Central memory CD8-positive, alpha-beta T cell (primary cell): Measurements from ENCODE around the gene FCHSD2.
"Not testable (repeated sequence)": the region's sequence is repeated elsewhere in the genome, so short reads cannot be mapped to it uniquely, and the experiment has no call there.

Source experiments
- ATAC-seq: fragments of 150-1000 bp; cut with Tn5 transposase; replicated peaks from 2 replicates; pipeline ENCODE4 v1.10.0; 2022; ENCODE audit warnings: mild to moderate bottlenecking, moderate FRiP score, moderate number of reproducible peaks; ENCODE audit not compliant: poor library complexity, severe bottlenecking; ENCODE audit errors: extremely low read depth
- DNase-seq, 2 donors: peaks; one replicate each; pipeline ENCODE4 v3.0.0; 2021; ENCODE audit warnings: low spot score in 2 of 2
- H3K27ac Mint-ChIP-seq: one replicate; pipeline ENCODE4 v1.8.0; 2022; ENCODE audit warnings: low read depth, mild to moderate bottlenecking, moderate library complexity, mixed read lengths
- H3K27me3 Mint-ChIP-seq: one replicate; pipeline ENCODE4 v1.8.0; 2022; ENCODE audit warnings: mixed read lengths
- H3K36me3 Mint-ChIP-seq: one replicate; pipeline ENCODE4 v1.8.0; 2022; ENCODE audit warnings: mild to moderate bottlenecking, moderate library complexity, mixed read lengths; ENCODE audit not compliant: insufficient read depth
- H3K4me1 Mint-ChIP-seq: one replicate; pipeline ENCODE4 v1.8.0; 2022; ENCODE audit warnings: mixed read lengths
- H3K4me3 Mint-ChIP-seq: one replicate; pipeline ENCODE4 v1.8.0; 2022; ENCODE audit warnings: mild to moderate bottlenecking, moderate library complexity, mixed read lengths
- H3K9me3 Mint-ChIP-seq: one replicate; pipeline ENCODE4 v1.8.0; 2022; ENCODE audit warnings: mixed read lengths

Gene FCHSD2

GRCh38 chr11:72988821-72989220 lies 153.3 kb downstream of the FCHSD2 start:
- H3K36me3 Mint-ChIP-seq = peaks cover 15% of the 10 kb centered on the region

GRCh38 chr11:72985645-72986044 lies 156.5 kb downstream of the FCHSD2 start:
- no peak for DNase-seq
- no peaks in the 10 kb centered on the region for H3K27me3 Mint-ChIP-seq
- no peaks in the 10 kb centered on the region for H3K9me3 Mint-ChIP-seq
- no peak overlapping the region for H3K4me3 Mint-ChIP-seq
- ATAC-seq = no peak
- H3K27ac Mint-ChIP-seq = no peak overlapping the region
- peaks cover 18% of the 10 kb centered on the region for H3K36me3 Mint-ChIP-seq
- peaks cover 5% of the 10 kb centered on the region for H3K4me1 Mint-ChIP-seq

More at GRCh38 chr11:72988821-72989220, 153.3 kb downstream of the FCHSD2 start:
- no peaks in the 10 kb centered on the region for H3K27me3 Mint-ChIP-seq
- ATAC-seq (no peak), DNase-seq (no peak)
- H3K4me3 Mint-ChIP-seq = no peak overlapping the region
- H3K4me1 Mint-ChIP-seq = peaks cover 9% of the 10 kb centered on the region
- no peaks in the 10 kb centered on the region for H3K9me3 Mint-ChIP-seq
- no peak overlapping the region for H3K27ac Mint-ChIP-seq

- Mint-ChIP-seq H3K36me3 (peaks cover 22% of the 10 kb centered on the region), H3K4me1 (peaks cover 4% of the 10 kb centered on the region), H3K27me3 (no peaks in the 10 kb centered on the region), H3K27ac (no peak overlapping the region), H3K9me3 (no peaks in the 10 kb centered on the region), H3K4me3 (no peak overlapping the region)
- DNase-seq = no peak
- no peak for ATAC-seq
These were observed 157.6 kb downstream of the FCHSD2 start for GRCh38 chr11:72984453-72985077.

- ATAC-seq (no peak), DNase-seq (no peak)
- Mint-ChIP-seq H3K9me3 (no peaks in the 10 kb centered on the region), H3K27ac (no peak overlapping the region), H3K4me3 (no peak overlapping the region), H3K27me3 (no peaks in the 10 kb centered on the region), H3K4me1 (peaks cover 4% of the 10 kb centered on the region), H3K36me3 (peaks cover 18% of the 10 kb centered on the region)
These were observed 158.6 kb downstream of the FCHSD2 start for GRCh38 chr11:72983560-72983959.

GRCh38 chr11:72981971-72982685 lies 160.0 kb downstream of the FCHSD2 start:
- ATAC-seq (no peak), DNase-seq (no peak)
- Mint-ChIP-seq H3K27ac (no peak overlapping the region), H3K27me3 (no peaks in the 10 kb centered on the region), H3K9me3 (no peaks in the 10 kb centered on the region), H3K4me1 (peaks cover 4% of the 10 kb centered on the region), H3K4me3 (no peak overlapping the region), H3K36me3 (peaks cover 19% of the 10 kb centered on the region)

GRCh38 chr11:72981080-72981479 lies 161.0 kb downstream of the FCHSD2 start:
- Mint-ChIP-seq H3K4me3 (no peak overlapping the region), H3K9me3 (no peaks in the 10 kb centered on the region), H3K27me3 (no peaks in the 10 kb centered on the region), H3K4me1 (peaks cover 4% of the 10 kb centered on the region), H3K36me3 (peaks cover 15% of the 10 kb centered on the region), H3K27ac (no peak overlapping the region)
- ATAC-seq (no peak), DNase-seq (no peak)

GRCh38 chr11:72977782-72978181 lies 164.3 kb downstream of the FCHSD2 start:
- H3K36me3 Mint-ChIP-seq, H3K9me3 Mint-ChIP-seq, DNase-seq, H3K27me3 Mint-ChIP-seq, ATAC-seq, H3K4me3 Mint-ChIP-seq, H3K27ac Mint-ChIP-seq: not testable (repeated sequence)
- peaks cover 18% of the 10 kb centered on the region for H3K4me1 Mint-ChIP-seq

- not testable (repeated sequence) for H3K4me3 Mint-ChIP-seq, H3K27ac Mint-ChIP-seq, ATAC-seq, H3K9me3 Mint-ChIP-seq, H3K27me3 Mint-ChIP-seq, H3K36me3 Mint-ChIP-seq, DNase-seq
- peaks cover 21% of the 10 kb centered on the region for H3K4me1 Mint-ChIP-seq
These were observed 165.6 kb downstream of the FCHSD2 start for GRCh38 chr11:72976522-72976892.

GRCh38 chr11:72975778-72976521 lies 166.2 kb downstream of the FCHSD2 start:
- Mint-ChIP-seq H3K4me1 (peaks cover 27% of the 10 kb centered on the region), H3K36me3 (peaks cover 6% of the 10 kb centered on the region), H3K27me3 (no peaks in the 10 kb centered on the region), H3K4me3 (no peak overlapping the region), H3K27ac (no peak overlapping the region), H3K9me3 (no peaks in the 10 kb centered on the region)
- DNase-seq (no peak), ATAC-seq (no peak)

- no peaks in the 10 kb centered on the region for H3K27me3 Mint-ChIP-seq
- no peaks in the 10 kb centered on the region for H3K9me3 Mint-ChIP-seq
- H3K36me3 Mint-ChIP-seq = peaks cover 4% of the 10 kb centered on the region
- ATAC-seq (no peak), DNase-seq (no peak)
- H3K4me1 Mint-ChIP-seq = peaks cover 36% of the 10 kb centered on the region
- no peak overlapping the region for H3K4me3 Mint-ChIP-seq
- peak overlapping the region; percentile 50 for H3K27ac Mint-ChIP-seq
These were observed 167.5 kb downstream of the FCHSD2 start for GRCh38 chr11:72974487-72975205.

- Mint-ChIP-seq H3K27me3 (no peaks in the 10 kb centered on the region), H3K36me3 (no peaks in the 10 kb centered on the region), H3K27ac (no peak overlapping the region), H3K4me3 (no peak overlapping the region), H3K4me1 (peaks cover 43% of the 10 kb centered on the region), H3K9me3 (no peaks in the 10 kb centered on the region)
- DNase-seq = no peak
- no peak for ATAC-seq
These were observed 169.5 kb downstream of the FCHSD2 start for GRCh38 chr11:72972496-72973128.
